Progenitor cell of endocrine pancreas (in vitro differentiated cells): ENCODE data around the gene AXIN1. TPM values are rescaled to one million over a fixed set of nuclear protein-coding genes. Genes with fewer than 3 reads are reported as not detected.

Experiments used
- DNase-seq: peaks from one replicate; pipeline ENCODE4 v3.0.0; 2021; ENCODE audit warnings: low spot score; ENCODE audit not compliant: unreplicated experiment
- H3K27ac Mint-ChIP-seq: 2 replicates; pipeline ENCODE4 v1.8.0; 2021; ENCODE audit warnings: mild to moderate bottlenecking, moderate library complexity, mixed read lengths
- H3K27me3 Mint-ChIP-seq: 2 replicates; pipeline ENCODE4 v1.8.0; 2021; ENCODE audit warnings: mixed read lengths
- H3K36me3 Mint-ChIP-seq: 2 replicates; pipeline ENCODE4 v1.8.0; 2022; ENCODE audit warnings: mixed read lengths; ENCODE audit not compliant: insufficient read depth
- H3K4me1 Mint-ChIP-seq: 2 replicates; pipeline ENCODE4 v1.8.0; 2021; ENCODE audit warnings: low read depth, mixed read lengths
- H3K4me3 Mint-ChIP-seq: 2 replicates; pipeline ENCODE4 v1.8.0; 2021; ENCODE audit warnings: low read depth, mild to moderate bottlenecking, moderate library complexity, mixed read lengths
- H3K9me3 Mint-ChIP-seq: 2 replicates; pipeline ENCODE4 v1.8.0; 2021; ENCODE audit warnings: low read depth, mixed read lengths
- long read RNA-seq: library from polyadenylated mRNA; unstranded; transcript quantifications from one replicate; pipeline ENCODE4 v2.0.0, GENCODE V29; 2020
- total RNA-seq: library from RNA; stranded (reverse); gene quantifications from 2 replicates; pipeline ENCODE4 v1.2.1, GENCODE V29; 2021
- TF ChIP-seq, protein P1 (sequence below): fragments of 200-600 bp; sonication (generic); IDR thresholded peaks from one replicate; pipeline ENCODE4 v1.5.0; 2021; ENCODE audit warnings: antibody characterized with exemption, mild to moderate bottlenecking; ENCODE audit not compliant: unreplicated experiment

Gene AXIN1, protein sequence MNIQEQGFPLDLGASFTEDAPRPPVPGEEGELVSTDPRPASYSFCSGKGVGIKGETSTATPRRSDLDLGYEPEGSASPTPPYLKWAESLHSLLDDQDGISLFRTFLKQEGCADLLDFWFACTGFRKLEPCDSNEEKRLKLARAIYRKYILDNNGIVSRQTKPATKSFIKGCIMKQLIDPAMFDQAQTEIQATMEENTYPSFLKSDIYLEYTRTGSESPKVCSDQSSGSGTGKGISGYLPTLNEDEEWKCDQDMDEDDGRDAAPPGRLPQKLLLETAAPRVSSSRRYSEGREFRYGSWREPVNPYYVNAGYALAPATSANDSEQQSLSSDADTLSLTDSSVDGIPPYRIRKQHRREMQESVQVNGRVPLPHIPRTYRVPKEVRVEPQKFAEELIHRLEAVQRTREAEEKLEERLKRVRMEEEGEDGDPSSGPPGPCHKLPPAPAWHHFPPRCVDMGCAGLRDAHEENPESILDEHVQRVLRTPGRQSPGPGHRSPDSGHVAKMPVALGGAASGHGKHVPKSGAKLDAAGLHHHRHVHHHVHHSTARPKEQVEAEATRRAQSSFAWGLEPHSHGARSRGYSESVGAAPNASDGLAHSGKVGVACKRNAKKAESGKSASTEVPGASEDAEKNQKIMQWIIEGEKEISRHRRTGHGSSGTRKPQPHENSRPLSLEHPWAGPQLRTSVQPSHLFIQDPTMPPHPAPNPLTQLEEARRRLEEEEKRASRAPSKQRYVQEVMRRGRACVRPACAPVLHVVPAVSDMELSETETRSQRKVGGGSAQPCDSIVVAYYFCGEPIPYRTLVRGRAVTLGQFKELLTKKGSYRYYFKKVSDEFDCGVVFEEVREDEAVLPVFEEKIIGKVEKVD
- total RNA-seq = 33.6 and 34.4 TPM in 2 replicates
- long read RNA-seq, partial matches to known transcripts = 0 of 4 reads
- long read RNA-seq, other reads (novel, unspliced or antisense) = 4 of 4 reads

DNA sequence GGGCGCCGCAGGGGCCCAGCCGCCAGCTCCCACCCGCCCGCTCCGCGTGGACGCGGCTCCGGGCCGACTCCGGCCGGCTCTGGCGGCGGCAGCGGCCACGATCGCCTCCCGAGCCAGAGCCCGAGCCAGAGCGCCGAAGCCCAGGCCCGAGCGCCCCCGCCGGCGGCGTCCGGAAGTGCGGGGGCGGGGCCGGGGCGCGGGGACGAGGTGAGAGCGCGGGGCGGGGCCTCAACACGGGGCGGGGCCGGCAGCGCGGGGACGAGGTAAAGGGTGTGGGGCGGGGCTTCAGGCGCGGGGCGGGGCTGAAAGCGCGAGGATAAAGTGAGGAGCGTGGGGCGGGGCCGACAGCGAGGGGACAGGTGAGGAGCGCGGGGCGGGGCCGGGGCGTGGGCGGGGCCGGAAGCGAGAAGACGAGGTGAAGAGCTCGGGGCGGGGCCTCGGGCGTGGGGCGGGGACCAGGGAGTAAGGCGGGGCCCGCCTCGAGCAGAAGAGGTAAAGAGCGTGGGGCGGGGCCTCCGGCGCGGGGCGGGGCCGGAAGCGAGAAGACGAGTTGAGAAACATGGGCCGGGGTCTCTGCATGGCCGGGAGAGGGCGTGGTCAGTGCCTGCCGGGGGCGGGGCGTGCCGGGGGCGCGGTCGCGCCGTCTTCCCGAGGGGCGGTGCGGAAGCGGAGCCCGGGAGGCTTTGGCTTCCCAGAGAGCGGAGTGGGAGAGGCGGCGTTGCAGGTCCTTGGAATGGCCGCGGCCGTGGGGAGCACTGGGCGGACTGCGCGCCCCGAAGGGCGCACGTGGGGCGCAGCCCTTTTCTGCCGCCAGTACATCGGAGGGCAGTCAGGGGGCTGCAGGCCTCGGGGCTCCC is at the start of gene AXIN1:
TSS of gene AXIN1 (minus strand) at position 177 of the 857 bp plus-strand sequence. CDS start 5,698 bp downstream, outside the sequence.
- TF ChIP-seq, protein P1, sequence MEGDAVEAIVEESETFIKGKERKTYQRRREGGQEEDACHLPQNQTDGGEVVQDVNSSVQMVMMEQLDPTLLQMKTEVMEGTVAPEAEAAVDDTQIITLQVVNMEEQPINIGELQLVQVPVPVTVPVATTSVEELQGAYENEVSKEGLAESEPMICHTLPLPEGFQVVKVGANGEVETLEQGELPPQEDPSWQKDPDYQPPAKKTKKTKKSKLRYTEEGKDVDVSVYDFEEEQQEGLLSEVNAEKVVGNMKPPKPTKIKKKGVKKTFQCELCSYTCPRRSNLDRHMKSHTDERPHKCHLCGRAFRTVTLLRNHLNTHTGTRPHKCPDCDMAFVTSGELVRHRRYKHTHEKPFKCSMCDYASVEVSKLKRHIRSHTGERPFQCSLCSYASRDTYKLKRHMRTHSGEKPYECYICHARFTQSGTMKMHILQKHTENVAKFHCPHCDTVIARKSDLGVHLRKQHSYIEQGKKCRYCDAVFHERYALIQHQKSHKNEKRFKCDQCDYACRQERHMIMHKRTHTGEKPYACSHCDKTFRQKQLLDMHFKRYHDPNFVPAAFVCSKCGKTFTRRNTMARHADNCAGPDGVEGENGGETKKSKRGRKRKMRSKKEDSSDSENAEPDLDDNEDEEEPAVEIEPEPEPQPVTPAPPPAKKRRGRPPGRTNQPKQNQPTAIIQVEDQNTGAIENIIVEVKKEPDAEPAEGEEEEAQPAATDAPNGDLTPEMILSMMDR = peak; percentile 62
- Mint-ChIP-seq H3K9me3 (no peaks in the 10 kb centered on the region), H3K4me1 (no peaks in the 10 kb centered on the region), H3K4me3 (peak within 1 kb of the TSS; percentile 83), H3K27me3 (no peaks in the 10 kb centered on the region), H3K27ac (peak within 1 kb of the TSS; percentile 92), H3K36me3 (peaks cover 1% of the 10 kb centered on the region)
- DNase-seq = peak; percentile 100

DNA sequence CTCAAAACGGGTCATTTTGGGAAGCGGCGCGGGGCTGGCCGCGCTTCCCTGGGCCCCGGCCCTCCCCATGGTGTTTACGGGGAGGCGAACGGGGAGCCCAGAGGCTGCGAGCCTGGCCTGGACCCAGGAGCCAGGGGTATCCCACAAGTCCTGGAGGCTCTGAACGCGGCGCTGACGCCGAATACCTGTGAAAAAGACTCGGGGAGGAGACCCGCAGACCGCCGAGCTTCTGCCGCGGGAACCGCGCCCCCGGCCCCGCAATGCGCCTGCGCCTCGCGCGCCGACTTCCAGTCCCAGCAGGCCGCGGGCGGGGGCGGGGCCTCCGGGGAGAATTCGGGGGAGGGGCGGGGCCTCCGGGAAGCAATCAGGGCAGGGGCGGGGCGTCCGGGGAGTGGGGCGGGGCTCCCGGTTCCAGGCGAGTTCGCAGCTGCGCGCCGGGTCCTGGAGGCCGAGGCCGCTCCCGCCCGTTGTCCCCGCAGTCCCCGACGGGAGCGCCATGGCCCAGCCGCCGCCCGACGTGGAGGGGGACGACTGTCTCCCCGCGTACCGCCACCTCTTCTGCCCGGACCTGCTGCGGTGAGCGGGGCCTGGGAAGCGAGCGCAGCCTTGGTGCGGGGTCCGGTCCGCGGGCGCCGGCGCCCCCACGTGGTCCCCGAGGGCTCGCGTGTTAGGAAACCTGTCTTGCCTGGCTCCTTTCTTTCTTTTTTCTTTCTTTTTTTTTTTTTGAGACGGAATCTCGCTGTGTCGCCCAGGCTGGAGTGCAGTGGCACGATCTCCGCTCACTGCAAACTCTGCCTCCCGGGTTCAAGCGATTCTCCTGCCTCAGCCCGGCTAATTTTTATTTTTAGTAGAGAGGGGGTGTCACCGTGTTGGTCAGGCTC is 49.2 kb upstream of the AXIN1 start, which contains the start of gene DECR2:
TSS of gene DECR2 (plus strand) at position 418 of the 881 bp plus-strand sequence. CDS start at position 497, 79 bp downstream.
- Mint-ChIP-seq H3K4me1 (peaks cover 2% of the 10 kb centered on the region), H3K4me3 (peak within 1 kb of the TSS; percentile 84), H3K36me3 (no peaks in the 10 kb centered on the region), H3K27ac (peak within 1 kb of the TSS; percentile 96), H3K27me3 (no peaks in the 10 kb centered on the region), H3K9me3 (no peaks in the 10 kb centered on the region)
- peak; percentile 97 for DNase-seq
- TF ChIP-seq, protein P1 = peak; percentile 52

DNA sequence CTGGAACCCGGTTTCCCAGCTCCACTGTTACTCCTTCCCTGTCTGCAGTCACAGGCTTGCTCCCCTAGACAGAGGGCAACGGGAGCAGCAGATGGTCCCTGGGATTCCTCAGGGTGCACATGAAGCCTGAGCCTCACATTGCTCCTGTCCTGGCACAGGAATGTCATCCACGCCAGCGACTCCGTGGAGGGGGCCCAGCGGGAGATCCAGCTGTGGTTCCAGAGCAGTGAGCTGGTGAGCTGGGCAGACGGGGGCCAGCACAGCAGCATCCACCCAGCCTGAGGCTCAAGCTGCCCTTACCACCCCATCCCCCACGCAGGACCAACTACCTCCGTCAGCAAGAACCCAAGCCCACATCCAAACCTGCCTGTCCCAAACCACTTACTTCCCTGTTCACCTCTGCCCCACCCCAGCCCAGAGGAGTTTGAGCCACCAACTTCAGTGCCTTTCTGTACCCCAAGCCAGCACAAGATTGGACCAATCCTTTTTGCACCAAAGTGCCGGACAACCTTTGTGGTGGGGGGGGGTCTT is 47.6 kb upstream of the AXIN1 start:
- no peaks in the 10 kb centered on the region for H3K36me3 Mint-ChIP-seq
- H3K4me3 Mint-ChIP-seq = peak overlapping the region; percentile 81
- peaks cover 9% of the 10 kb centered on the region for H3K4me1 Mint-ChIP-seq
- H3K9me3 Mint-ChIP-seq = no peaks in the 10 kb centered on the region
- TF ChIP-seq, protein P1 = no peak
- H3K27me3 Mint-ChIP-seq = no peaks in the 10 kb centered on the region
- DNase-seq = no peak
- H3K27ac Mint-ChIP-seq = peak overlapping the region; percentile 49

DNA sequence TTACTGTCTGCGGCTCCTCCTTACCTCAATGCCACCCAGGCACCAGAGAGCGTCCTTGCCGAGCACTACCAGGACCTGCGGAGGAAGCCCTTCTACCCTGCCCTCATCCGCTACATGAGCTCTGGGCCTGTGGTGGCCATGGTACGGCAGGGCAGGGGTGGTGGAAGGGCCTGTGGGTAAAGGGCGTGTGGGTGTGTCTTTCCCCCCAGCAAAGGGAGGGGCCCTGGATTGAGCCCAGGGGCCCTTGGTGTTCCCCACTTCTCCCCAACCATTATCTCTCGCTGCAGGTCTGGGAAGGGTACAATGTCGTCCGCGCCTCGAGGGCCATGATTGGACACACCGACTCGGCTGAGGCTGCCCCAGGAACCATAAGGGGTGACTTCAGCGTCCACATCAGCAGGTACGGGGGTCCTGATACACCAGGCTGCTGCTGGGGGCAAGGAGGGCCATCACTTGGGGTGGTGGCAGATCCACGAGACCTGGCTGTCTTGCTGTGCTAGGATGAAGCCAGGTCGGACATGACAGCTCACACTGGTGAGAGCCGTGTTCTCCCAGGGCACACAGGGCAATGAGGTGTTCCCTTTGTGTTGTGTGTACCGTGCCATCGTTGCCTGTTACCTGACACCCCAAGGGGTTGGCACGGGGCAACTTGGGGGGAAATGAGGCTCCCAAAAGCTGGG is 47.0 kb upstream of the AXIN1 start:
- Mint-ChIP-seq H3K4me1 (peaks cover 9% of the 10 kb centered on the region), H3K27ac (no peak overlapping the region), H3K27me3 (no peaks in the 10 kb centered on the region), H3K4me3 (no peak overlapping the region), H3K36me3 (no peaks in the 10 kb centered on the region), H3K9me3 (no peaks in the 10 kb centered on the region)
- DNase-seq = no peak
- TF ChIP-seq, protein P1 = no peak
